Suprapubic skin (tissue), 4 donors: ENCODE data around the gene TXLNG. TPM values are rescaled to one million over a fixed set of nuclear protein-coding genes. Genes with fewer than 3 reads are reported as not detected.
A peak's percentile ranks its signal among the peaks of the same experiment; 100 is the strongest.

ENCODE experiments used
- DNase-seq, 2 donors: peaks; one replicate each; pipeline ENCODE4 v3.0.0-alpha.2; 2019; ENCODE audit warnings: low spot score in 2 of 2
- H3K27ac ChIP-seq: fragments of 200-600 bp; sonication (generic); one replicate; pipeline ENCODE4 v1.5.1; 2019
- H3K27me3 ChIP-seq: fragments of 200-600 bp; sonication (generic); one replicate; pipeline ENCODE4 v1.5.1; 2019
- H3K36me3 ChIP-seq: fragments of 200-600 bp; sonication (generic); one replicate; pipeline ENCODE4 v1.5.1; 2019
- H3K4me1 ChIP-seq: fragments of 200-600 bp; sonication (generic); one replicate; pipeline ENCODE4 v1.5.1; 2019
- H3K4me3 ChIP-seq: fragments of 200-600 bp; sonication (generic); one replicate; pipeline ENCODE4 v1.5.1; 2019; ENCODE audit warnings: mild to moderate bottlenecking
- H3K9me3 ChIP-seq: fragments of 200-600 bp; sonication (generic); one replicate; pipeline ENCODE4 v1.5.1; 2019
- EP300 ChIP-seq: sonication (generic); formaldehyde crosslinking; IDR thresholded peaks from one replicate; pipeline ENCODE4 v1.6.1; 2017; ENCODE audit warnings: antibody characterized with exemption
- POLR2A ChIP-seq, 2 donors: fragments of 450-650 bp; IDR thresholded peaks; one replicate each; pipeline ENCODE4 v1.6.1; 2017; ENCODE audit warnings: antibody characterized with exemption in 2 of 2, mild to moderate bottlenecking in 2 of 2, moderate library complexity in 2 of 2
- POLR2AphosphoS5 ChIP-seq, 3 donors: sonication (generic); formaldehyde crosslinking; IDR thresholded peaks; one replicate each; pipeline ENCODE4 v1.6.1; 2017; ENCODE audit warnings: antibody characterized with exemption in 3 of 3
- WGBS: methylation state at CpG from one replicate; pipeline ENCODE4 v1.1.5; 2018; 5-methylcytosine and 5-hydroxymethylcytosine counted together
- total RNA-seq, 4 donors: library from RNA; depleted of rRNA; stranded (reverse); fragments of >200 nt; gene quantifications; one replicate each; pipeline ENCODE4 v1.1.0, GENCODE V29; 2016
- TF ChIP-seq, protein P1 (sequence below), 2 donors: fragments of 200-600 bp in 1 of 2; fragments of 450-650 bp in 1 of 2; sonication (generic) in 1 of 2; IDR thresholded peaks; one replicate each; pipeline ENCODE4 v1.5.1; 2016 to 2019; ENCODE audit warnings: antibody characterized with exemption in 2 of 2, mild to moderate bottlenecking in 1 of 2, moderate library complexity in 1 of 2

The TXLNG gene
- total RNA-seq, 4 donors from 2014 or later, result 8.6 to 15.5 (median 14.5) TPM

DNA sequence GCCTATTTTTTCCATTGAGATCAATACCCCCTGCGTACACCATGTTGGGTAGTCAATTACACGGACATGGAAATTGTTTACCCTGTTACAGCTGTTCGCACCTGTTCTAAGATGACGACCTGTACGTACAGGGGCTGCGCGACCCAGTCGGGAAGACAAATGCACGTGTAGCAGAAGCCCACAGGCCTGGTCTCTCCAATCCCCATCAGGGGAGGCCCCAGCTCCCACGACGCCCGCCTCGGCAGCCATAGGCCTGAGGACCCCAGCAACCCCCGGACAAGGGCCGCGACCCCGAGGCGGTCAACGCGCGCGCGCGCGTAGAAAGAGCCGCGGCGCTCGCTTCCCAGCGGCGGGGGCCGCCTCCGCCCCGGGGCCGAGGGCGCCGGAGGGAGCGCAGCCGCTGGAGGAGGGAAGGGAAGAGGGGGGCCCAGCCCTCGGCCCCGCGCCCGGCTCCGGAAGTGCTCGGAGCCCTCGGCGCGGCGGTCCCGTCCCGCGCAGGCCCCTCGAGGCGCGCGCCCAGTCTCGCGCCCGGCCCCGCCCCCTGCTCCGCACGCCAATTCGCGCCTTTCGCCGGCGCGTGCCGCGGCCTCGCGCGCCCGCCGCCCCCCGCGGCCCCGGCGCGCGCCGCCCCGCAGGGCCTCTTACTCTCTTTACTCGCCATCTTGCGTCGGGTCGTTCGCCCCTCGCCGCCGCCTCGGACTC lies 83.3 kb downstream of the TXLNG start:
- peak overlapping the region; percentile 69 for H3K4me3 ChIP-seq
- peak overlapping the region; percentile 90 for H3K27ac ChIP-seq
- no peaks in the 10 kb centered on the region for H3K9me3 ChIP-seq
- TF ChIP-seq, protein P1, sequence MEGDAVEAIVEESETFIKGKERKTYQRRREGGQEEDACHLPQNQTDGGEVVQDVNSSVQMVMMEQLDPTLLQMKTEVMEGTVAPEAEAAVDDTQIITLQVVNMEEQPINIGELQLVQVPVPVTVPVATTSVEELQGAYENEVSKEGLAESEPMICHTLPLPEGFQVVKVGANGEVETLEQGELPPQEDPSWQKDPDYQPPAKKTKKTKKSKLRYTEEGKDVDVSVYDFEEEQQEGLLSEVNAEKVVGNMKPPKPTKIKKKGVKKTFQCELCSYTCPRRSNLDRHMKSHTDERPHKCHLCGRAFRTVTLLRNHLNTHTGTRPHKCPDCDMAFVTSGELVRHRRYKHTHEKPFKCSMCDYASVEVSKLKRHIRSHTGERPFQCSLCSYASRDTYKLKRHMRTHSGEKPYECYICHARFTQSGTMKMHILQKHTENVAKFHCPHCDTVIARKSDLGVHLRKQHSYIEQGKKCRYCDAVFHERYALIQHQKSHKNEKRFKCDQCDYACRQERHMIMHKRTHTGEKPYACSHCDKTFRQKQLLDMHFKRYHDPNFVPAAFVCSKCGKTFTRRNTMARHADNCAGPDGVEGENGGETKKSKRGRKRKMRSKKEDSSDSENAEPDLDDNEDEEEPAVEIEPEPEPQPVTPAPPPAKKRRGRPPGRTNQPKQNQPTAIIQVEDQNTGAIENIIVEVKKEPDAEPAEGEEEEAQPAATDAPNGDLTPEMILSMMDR (IDR thresholded peaks at IDR 0.05), result no peak
- TF ChIP-seq POLR2A (IDR thresholded peaks at IDR 0.05) (no peak), POLR2AphosphoS5 (IDR thresholded peaks at IDR 0.05) (no peak), EP300 (no peak)
- 5% methylated on average over 34 of the region's 92 CpGs for WGBS
- H3K36me3 ChIP-seq, result no peaks in the 10 kb centered on the region
- peaks cover 15% of the 10 kb centered on the region for H3K4me1 ChIP-seq
- peak in 1 of 2 donors; percentile 69 for DNase-seq
- no peaks in the 10 kb centered on the region for H3K27me3 ChIP-seq

GRCh38 chrX:16870095-16870861 lies 84.0 kb downstream of the TXLNG start, which contains the start of gene RBBP7:
Gene RBBP7, minus strand, starts transcription at chrX:16870362. Its CDS starts 309 bp downstream, at chrX:16870053.
- H3K9me3 ChIP-seq, result no peaks in the 10 kb centered on the region
- peak within 1 kb of the TSS; percentile 69 for H3K4me3 ChIP-seq
- no peaks in the 10 kb centered on the region for H3K36me3 ChIP-seq
- peak; percentile 73 to 81 for TF ChIP-seq POLR2A (IDR thresholded peaks at IDR 0.05)
- no peak for TF ChIP-seq EP300
- peak in 2 of 3 donors; percentile 18 to 47 for TF ChIP-seq POLR2AphosphoS5 (IDR thresholded peaks at IDR 0.05)
- TF ChIP-seq, protein P1 (IDR thresholded peaks at IDR 0.05), result no peak
- H3K27me3 ChIP-seq, result no peaks in the 10 kb centered on the region
- WGBS, result 4% methylated on average over 13 of the region's 84 CpGs
- DNase-seq, result peak; percentile 91 to 95
- H3K27ac ChIP-seq, result peak within 1 kb of the TSS; percentile 90
- H3K4me1 ChIP-seq, result peaks cover 15% of the 10 kb centered on the region

DNA sequence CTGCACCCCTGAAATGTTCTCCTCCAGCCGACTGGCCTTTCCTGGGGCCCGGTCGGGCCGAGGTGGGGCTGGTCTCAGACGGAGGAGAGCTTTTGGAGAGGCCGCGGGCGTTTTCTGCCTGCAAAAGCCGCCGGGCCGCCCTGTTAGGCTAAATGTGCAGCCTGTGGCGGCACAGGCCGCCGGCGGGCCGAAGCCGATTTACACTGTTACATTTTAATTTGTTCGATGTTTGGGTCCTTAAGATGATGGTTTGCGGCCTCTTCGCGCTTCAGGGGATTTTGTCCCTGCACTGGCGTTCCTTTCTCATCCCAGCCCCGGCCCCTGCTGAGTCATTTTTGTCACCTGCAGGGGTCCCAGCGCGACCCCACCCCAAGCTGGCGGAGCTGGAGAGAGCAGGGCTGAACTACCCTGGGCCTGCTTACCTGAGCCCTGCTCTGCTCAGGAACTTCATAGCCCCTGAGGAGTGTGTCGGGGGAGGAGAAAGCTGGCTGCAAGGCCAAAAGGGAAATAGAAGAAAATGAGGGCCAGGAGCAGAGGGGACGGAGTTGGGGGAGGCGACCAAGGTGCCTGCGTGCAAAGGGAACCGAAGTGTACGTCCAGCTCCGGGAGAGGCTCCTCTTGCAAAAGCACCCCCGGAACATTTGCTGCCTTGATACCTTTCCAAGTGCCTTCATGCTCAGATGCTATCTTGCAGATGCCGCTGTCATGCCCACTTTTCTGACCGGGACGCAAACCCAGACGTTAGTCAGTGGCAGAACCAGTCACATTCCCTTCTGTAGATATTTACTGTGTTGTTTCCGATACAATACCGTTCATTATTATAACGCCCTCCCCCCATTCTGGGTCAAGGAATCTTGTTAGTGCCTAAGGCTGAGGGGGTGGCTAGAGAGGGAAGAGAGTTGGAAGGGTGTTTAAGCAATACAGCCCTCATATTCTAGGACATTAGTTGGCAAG lies 84.9 kb downstream of the TXLNG start:
- no peaks in the 10 kb centered on the region for H3K27me3 ChIP-seq
- H3K9me3 ChIP-seq, result no peaks in the 10 kb centered on the region
- no peaks in the 10 kb centered on the region for H3K36me3 ChIP-seq
- WGBS, result 33% methylated on average over 26 of the region's 41 CpGs
- peak overlapping the region; percentile 69 for H3K4me3 ChIP-seq
- TF ChIP-seq POLR2A (IDR thresholded peaks at IDR 0.05), result no peak
- peak overlapping the region; percentile 90 for H3K27ac ChIP-seq
- H3K4me1 ChIP-seq, result peaks cover 15% of the 10 kb centered on the region
- DNase-seq, result peak in 1 of 2 donors; percentile 71

DNA sequence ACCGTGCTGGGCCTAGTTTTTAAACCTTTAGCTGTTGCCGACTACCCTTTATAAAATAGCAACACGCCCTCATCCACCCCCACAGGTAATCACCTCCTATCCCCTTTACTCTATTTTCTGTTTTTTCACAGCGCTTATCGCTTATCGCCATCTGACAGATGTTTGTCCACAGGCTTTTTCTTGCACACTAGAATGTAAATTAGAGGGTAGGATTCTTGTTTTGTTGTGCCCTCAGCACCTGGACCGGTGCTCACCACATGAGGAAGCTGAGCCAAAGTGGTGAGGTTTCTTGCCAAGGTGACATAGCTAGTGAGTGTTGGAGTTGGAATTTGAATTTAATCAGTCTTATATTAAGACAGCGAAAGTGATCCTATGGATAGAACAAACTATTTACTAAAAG lies 86.8 kb downstream of the TXLNG start:
- DNase-seq, result no peak
- H3K9me3 ChIP-seq, result no peaks in the 10 kb centered on the region
- WGBS, result 69% methylated on average over 8 of the region's 8 CpGs
- H3K4me1 ChIP-seq, result peaks cover 9% of the 10 kb centered on the region
- no peak for TF ChIP-seq EP300
- H3K4me3 ChIP-seq, result no peak overlapping the region
- H3K27me3 ChIP-seq, result no peaks in the 10 kb centered on the region
- H3K27ac ChIP-seq, result no peak overlapping the region
- no peaks in the 10 kb centered on the region for H3K36me3 ChIP-seq

DNA sequence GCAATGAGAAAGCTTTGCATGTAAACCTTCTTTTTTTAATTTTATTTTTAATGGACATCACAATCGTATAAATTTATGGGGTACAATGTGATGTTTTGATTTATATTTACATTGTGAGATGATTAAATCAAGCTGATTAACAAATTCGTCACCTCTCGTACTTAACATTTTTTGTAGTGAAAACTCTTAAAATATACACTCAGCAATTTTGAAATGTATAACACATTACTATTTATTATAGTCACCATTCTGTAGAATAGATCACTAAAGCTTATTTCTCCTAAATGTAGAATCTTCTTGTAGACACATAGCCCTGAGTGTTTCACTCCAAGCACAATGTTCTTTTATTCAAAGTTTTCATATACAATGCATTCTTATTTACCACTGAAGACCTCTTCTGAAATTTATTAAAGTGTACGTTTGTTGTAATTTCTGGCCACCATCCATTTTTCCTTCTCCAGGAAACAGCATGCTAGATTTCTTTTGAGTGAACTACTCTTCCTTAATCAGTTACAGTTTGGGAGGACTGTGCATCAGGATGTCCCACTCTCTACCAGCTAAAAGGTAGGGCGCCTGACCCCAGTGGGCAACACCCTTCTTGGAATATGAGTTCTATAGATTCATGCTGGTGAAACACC lies 88.3 kb downstream of the TXLNG start:
- TF ChIP-seq EP300, result no peak
- TF ChIP-seq POLR2AphosphoS5 (IDR thresholded peaks at IDR 0.05), result no peak
- TF ChIP-seq POLR2A (IDR thresholded peaks at IDR 0.05), result no peak
- TF ChIP-seq, protein P1 (IDR thresholded peaks at IDR 0.05), result no peak
- H3K36me3 ChIP-seq, result no peaks in the 10 kb centered on the region
- DNase-seq, result no peak
- no peaks in the 10 kb centered on the region for H3K27me3 ChIP-seq
- peaks cover 2% of the 10 kb centered on the region for H3K4me1 ChIP-seq
- H3K9me3 ChIP-seq, result no peaks in the 10 kb centered on the region
- H3K4me3 ChIP-seq, result no peak overlapping the region
- no peak overlapping the region for H3K27ac ChIP-seq
- 76% methylated on average over 5 of the region's 5 CpGs for WGBS
